GM18498 (cell line): ENCODE measurements around the gene OR2H1.
"Not testable (repeated sequence)": the region's sequence is repeated elsewhere in the genome, so short reads cannot be mapped to it uniquely, and the experiment has no call there.

ENCODE experiments used
- ATAC-seq: cut with Tn5 transposase; IDR thresholded peaks from one replicate; pipeline ENCODE4 v1.9.1; 2021; ENCODE audit warnings: mild to moderate bottlenecking, moderate library complexity; ENCODE audit not compliant: unreplicated experiment

Gene OR2H1

DNA sequence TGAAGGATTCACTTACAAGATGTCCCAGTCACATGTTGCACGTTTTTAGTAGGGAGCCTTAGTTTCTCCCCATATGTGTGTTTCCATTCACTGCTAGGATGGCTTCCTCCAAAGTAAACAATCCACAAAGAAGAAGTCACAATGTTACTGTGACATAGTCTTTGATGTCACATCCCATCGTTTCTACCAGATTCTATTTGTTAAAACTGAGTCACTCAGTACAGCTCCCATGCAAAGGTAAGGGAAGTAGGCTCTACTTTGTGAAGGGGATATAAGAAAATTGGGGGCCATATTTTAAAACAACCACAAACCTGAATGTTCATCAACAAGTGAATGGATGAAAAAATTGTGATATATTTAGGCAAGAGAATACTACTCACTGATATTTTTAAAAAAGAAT is at the start of gene OR2H1, which contains the start of gene OR11A1:
TSS of gene OR2H1 (plus strand) at position 185 of the 400 bp plus-strand sequence. CDS start 4,615 bp downstream, outside the sequence.
TSS of gene OR11A1 (minus strand) at position 101 of the 400 bp plus-strand sequence. CDS start 29,430 bp downstream, outside the sequence.
- no peak for ATAC-seq

DNA sequence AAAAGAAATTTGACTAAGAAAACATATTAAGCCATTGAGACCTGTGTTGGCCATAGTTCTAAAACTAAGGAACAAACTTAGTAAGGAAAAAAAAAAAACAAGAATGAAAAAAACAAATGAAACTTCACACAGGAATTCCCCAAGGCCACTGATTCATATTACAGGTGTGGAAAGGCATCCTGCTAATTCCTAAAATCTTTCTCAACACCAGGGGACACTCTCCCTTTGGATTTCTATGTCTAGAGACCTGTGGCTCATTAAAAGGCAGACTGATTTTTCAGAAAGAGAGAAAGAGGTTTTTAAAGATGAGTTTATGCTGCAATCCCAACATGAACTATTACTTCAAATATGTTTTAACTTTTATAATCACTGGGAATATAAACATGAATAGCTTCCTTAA is 42.4 kb upstream of the OR2H1 start, which contains the start of gene OR12D1:
TSS of gene OR12D1 (plus strand) at position 341 of the 400 bp plus-strand sequence.
- ATAC-seq: no peak

GRCh38 chr6:29419516-29419915 is 37.4 kb upstream of the OR2H1 start:
- no peak for ATAC-seq

DNA sequence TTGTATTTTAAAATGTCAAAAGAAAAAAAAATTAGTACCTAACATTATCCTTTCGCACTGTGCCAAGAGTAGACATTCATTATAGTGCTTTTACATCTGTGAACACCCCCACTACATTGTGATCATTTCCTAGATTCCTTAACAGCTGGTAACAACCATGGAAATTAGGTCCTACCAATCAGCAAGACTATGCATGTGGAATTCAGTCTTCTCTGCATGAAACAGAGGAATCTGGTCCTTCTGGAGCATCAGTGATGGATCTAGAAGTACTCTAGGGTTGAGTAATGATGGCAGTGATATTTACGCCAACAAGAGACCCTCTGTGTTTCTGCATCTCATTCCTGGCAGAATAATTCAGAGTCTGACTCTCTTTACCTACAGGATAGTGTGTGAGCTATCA is 32.8 kb upstream of the OR2H1 start:
- ATAC-seq: no peak

- ATAC-seq: no peak
Measured at GRCh38 chr6:29424575-29424974, 32.4 kb upstream of the OR2H1 start.

GRCh38 chr6:29425075-29425474 is 31.9 kb upstream of the OR2H1 start:
- ATAC-seq: no peak

DNA sequence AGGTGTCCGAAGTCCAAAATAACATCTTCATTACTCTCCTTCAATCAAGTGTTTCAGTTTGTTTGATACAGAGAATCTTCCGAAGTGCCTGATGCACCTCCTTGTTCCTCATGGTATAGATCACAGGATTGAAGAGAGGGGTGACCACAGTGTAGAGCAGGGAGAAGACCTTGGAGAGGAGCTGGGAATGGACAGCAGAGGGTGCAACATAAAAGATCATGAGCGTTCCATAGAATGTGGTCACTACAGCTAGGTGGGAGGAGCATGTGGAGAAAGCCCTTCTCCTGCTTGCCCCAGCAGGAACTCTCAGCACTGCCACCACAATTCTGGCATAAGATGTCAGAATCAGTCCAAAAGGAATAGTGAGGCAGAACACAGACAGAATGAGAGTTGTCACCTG is 30.3 kb upstream of the OR2H1 start:
- ATAC-seq: no peak

GRCh38 chr6:29436730-29437129 is 20.2 kb upstream of the OR2H1 start:
- not testable (repeated sequence) for ATAC-seq

DNA sequence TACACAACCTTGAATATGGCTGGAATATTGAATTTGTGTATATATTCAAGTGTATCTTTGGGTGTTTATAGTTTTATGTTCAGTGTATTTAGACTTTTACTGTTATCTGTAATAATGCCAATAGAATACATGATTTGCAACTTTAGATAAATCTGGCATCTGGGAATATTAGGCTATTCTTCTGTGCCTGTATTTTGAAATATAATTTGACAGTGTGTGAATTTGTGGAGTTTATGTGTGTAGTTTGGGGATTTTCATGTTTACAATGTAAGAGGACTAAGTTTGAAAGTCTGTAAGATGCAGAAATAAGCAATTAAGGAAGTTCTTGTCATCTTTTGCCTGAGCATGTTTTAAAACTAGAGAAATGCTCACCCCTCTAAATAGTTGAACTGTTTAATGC is 17.9 kb upstream of the OR2H1 start, which contains the start of gene OR10C1:
TSS of gene OR10C1 (plus strand) at position 301 of the 400 bp plus-strand sequence. CDS start 710 bp downstream, outside the sequence.
- ATAC-seq: no peak

DNA sequence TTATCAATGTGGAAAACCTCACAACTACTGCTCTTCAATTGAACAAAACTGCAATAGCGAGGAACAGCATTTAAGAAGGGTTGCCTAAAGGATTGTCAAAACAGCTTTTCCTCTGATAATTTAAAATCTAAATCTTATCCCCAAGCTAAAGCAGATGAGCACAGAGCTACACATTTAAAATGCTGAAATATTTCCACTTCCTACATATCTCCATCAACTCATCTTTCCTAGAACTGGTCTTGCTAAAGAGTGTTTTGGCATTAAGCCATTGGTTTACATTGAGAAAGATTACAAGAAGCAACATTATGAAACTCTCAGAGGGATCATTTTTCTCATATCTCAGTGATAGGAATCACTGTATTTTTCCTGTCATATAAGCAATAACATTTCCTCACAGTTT is 14.2 kb upstream of the OR2H1 start:
- no peak for ATAC-seq

DNA sequence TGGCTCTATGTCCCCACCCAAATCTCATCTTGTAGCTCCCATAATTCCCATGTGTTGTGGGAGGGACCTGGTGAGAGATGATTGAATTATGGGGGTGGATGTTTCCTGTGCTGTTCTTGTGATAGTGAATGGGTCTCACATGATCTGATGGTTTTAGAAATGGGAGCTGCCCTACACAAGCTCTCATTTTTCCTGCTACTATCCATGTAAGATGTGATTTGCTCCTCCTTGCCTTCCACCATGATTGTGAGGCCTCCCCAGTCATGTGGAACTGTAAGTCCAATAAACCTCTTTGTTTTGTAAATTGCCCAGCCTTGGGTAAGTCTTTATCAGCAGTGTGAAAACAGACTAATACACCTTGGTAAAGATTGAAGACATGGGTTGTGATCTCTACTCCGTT is 12.9 kb upstream of the OR2H1 start:
- not testable (repeated sequence) for ATAC-seq

DNA sequence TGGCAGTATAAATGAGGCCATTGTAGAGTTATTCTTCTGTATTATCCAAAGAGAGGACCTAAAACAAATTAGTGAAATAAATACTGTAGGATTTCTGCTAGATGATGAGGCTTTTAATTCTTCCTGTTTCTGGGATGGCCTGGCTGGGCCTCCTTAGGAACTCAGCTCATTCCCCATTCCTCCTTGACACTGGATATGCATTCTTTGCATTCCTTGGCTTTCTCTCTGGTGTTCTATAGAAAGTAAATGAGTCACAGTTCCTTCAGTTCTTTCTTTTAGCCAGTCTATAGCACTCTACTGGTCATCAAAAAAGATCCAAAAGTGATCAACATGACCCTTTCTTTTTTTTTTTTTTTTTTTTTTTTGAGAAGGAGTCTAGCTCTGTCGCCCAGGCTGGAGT is 9.3 kb upstream of the OR2H1 start:
- no peak for ATAC-seq

DNA sequence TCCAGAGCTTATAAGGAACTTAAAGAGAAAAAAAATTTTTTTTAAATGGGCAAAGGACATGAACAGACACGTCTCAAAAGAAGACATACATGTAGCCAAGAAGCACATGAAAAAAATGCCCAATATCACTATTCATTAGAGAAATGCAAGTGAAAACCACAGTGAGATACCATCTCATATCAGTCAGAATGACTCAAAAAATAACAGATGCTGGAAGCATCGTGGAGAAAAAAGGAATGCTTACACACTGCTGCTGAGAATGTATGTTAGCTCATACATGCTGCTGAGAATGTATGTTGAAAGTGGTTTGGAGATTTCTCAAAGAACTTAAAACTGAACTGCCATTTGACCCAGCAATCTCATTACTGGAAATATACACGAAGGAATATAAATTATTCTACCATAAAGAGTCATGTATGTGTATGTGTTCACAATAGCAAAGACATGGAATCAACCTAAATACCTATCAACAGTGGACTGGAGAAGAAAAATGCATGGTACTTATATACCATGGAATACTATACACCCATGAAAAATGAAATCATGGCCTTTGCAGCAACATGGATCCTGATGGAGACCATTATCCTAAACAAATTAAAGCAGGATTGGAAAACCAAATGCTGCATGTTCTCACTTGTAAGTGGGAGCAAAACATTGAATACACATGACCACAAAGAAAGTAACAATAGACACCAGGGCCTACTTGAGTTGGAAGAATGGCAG is 5.3 kb upstream of the OR2H1 start:
- ATAC-seq: no peak

- no peak for ATAC-seq
Measured at GRCh38 chr6:29461021-29461814, 4.3 kb downstream of the OR2H1 start.

GRCh38 chr6:29462022-29462421 is 5.1 kb downstream of the OR2H1 start:
- no peak for ATAC-seq

DNA sequence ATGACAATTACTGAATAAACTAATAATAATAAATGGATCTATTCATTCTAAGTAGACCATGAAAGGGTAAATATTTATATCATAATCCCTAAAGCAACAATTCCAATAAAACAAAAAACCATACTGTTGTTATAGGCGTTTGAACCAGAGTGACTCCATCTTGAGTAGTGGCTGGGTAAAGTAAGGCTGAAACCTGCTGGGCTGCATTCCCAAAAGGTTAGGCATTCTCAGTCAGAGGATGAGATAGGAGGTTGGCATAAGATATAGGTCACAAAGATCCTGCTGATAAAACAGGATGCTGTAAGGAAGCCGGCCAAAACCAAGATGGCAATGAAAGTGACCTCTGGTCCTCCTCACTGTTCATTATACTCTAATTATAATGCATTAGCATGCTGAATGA is 8.3 kb downstream of the OR2H1 start:
- no peak for ATAC-seq

DNA sequence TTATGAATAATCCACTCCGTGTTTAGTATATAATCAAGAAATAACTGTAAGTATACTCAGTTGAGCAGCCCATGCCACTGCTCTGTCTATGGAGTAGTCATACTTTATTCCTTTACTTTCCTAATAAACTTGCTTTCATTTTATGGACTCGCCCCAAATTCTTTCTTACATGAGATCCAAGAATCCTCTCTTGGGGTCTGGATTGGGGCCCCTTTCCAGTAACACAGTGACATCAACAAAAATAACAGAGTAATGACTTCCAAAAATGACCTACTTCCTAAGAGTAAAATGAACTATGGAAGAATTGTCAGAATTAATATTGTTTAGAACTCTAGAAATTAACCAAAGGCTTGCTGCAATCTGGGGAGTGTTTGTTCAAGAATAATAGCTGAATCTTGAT is 8.8 kb downstream of the OR2H1 start:
- no peak for ATAC-seq

- ATAC-seq: no peak
Measured at GRCh38 chr6:29466241-29466640, 9.3 kb downstream of the OR2H1 start.

DNA sequence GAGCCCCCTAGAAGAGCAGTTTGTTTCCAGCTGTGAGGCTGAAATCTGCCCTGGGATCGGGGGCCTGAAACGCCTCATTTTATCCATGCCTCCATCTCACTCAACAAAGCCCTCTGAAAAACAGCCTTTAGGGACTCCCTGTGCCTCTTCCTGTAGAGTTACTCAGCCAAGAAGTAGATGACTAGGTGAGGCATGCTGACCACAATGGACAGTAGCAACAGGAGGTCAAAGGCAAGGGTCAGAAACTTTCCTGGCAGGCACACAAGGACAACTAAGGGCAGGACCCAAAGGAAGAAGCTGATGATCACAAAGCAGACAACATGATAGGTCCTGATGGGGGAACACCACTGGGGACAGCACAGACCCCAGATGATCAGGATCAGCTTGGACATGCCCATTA is 18.0 kb downstream of the OR2H1 start:
- no peak for ATAC-seq

GRCh38 chr6:29477923-29478450 is 21.0 kb downstream of the OR2H1 start:
- no peak for ATAC-seq

DNA sequence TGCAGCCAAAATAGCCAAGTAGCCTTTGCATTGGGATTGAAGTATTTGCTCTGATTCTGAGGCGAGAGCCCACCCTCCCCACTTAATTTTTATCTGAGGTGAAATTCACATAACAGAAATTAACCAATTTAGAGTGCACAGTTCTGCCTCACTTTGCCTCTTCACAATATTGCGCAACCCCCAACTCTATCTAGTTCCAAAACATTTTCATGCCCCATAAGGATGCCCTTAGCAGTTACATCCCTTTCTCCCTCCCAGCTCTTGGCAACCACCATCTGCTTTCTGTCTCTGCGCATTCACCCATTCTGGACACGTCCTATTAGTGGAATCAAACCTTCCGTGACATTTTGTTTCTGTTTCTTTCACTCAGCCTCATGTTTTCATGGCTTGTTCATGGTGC is 21.8 kb downstream of the OR2H1 start:
- ATAC-seq: no peak

- ATAC-seq: no peak
Measured at GRCh38 chr6:29479560-29479959, 22.6 kb downstream of the OR2H1 start.
